Measurements from ENCODE around the gene PRPF8.
A peak's percentile ranks its signal among the peaks of the same experiment; 100 is the strongest.
"Not testable (repeated sequence)": the region's sequence is repeated elsewhere in the genome, so short reads cannot be mapped to it uniquely, and the experiment has no call there.

PRPF8 gene

GRCh38 chr17:1716912-1717695, 32.4 kb upstream of the PRPF8 start:
- H3K27ac ChIP-seq, result peak overlapping the region; percentile 100
- DNase-seq (ENCODE audit: low read depth, low spot score), result peak; percentile 93

GRCh38 chr17:1716076-1716911, 31.6 kb upstream of the PRPF8 start:
- H3K27ac ChIP-seq, result peak overlapping the region; percentile 100
- DNase-seq (ENCODE audit: low read depth, low spot score), result peak; percentile 99

DNA sequence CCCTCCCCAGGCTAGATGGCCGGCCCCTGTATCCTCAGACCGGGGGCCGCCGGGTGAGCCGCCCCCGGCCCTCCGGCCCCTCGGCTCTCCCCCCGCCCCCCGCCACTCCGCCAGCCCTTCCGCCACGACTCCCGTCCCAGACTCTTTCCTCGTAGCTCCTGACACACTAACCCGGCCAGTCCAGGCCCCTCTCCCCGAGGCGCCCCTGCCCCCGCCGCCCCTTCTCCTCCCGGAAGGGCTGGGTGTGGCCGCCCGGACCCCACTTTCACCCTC, 31.1 kb upstream of the PRPF8 start:
- peak overlapping the region; percentile 100 for H3K27ac ChIP-seq
- DNase-seq (ENCODE audit: low read depth, low spot score), result no peak

- peak overlapping the region; percentile 100 for H3K27ac ChIP-seq
- DNase-seq (ENCODE audit: low read depth, low spot score), result peak; percentile 55
Measured at GRCh38 chr17:1714980-1715802, 30.5 kb upstream of the PRPF8 start.

GRCh38 chr17:1714427-1714979, 29.8 kb upstream of the PRPF8 start:
- DNase-seq (ENCODE audit: low read depth, low spot score), result no peak
- H3K27ac ChIP-seq, result peak overlapping the region; percentile 100

DNA sequence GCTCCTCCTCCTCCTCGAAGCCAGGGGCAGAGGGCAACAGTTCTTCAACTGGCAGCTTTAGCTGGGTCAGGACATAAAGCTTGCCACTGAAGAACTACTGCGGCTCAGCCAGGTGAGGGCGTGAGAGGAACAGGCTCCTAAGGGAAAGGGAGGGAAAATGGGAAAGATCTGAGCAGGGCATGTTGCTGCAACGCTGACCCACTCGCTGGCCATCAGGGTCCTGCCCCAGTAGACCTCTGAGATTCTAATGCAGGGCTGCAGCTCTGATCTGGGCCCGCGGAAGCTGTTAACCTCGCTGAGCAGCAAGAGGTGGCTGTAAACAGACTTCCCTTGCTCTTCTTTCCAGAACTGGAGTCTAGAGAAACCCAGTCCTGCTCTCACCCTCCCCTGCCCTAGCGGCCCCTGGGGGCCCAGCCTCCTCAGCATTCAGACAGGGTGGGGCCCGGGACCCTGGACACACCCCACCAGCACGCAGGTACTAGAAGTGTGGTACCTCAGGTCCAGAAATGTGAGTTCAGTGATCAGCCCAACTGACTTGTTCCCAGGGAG, 29.3 kb upstream of the PRPF8 start:
- DNase-seq (ENCODE audit: low read depth, low spot score), result no peak
- H3K27ac ChIP-seq, result peak overlapping the region; percentile 100

- DNase-seq (ENCODE audit: low read depth, low spot score), result no peak
- peak overlapping the region; percentile 100 for H3K27ac ChIP-seq
Measured at GRCh38 chr17:1713160-1713877, 28.7 kb upstream of the PRPF8 start.

DNA sequence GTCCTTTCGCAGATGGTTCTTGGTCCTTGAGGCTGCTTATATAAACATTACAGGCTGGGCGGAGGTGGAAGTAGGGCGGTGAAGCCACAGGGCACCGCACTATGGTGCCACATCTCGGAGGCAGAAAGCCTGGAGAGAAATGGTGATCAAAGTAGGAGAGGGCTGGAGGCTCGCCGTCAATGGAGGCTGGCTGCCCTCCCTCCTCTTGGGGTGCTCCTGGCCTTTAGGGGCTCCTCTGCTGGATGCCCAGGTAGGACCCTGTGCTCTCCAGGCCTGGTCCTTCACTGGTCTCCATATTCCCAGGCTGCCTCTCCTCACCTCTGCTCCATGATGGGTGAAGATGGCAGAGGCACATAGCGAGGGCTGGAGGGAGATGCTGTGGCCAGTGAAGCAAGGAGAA, 27.6 kb upstream of the PRPF8 start:
- peak overlapping the region; percentile 100 for H3K27ac ChIP-seq
- no peak for DNase-seq (ENCODE audit: low read depth, low spot score)

GRCh38 chr17:1711804-1712203, 27.1 kb upstream of the PRPF8 start:
- DNase-seq (ENCODE audit: low read depth, low spot score), result no peak
- peak overlapping the region; percentile 100 for H3K27ac ChIP-seq

DNA sequence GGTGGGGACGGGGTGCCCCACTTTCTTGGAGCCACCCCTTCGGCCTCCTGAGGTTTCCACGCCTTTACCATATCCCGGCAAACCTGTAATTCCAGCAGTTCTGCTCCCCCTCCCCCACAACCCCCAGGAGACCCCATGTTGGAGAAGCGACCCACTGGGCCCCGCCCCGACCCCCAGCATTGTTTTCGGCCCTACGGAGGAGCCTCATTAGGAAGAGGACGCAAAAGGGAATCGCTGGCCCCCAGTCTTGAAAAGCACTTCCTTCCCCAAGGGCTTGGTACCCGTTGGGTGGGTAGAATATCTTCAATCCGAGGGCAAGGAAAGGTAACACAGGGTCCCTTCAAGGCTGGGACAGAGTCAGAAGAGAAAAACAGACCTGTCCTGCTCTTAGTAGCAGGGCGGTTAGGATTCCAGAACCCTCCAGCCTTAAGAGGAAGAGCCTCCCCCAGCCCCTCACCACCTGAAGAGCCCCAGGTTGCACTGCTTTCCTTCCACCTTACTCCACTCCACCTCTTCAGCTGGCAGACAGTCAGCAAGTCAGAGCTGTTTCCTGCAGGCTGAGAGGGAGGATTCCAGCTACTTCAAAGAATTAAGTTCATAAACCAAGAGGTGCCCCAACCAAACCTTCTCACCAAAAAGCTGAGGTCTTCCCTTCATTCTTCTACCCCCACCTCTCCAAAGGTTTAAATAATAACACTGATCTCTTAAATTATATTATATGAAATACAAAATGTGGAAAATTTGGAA, 26.3 kb upstream of the PRPF8 start:
- H3K27ac ChIP-seq, result peak overlapping the region; percentile 100
- no peak for DNase-seq (ENCODE audit: low read depth, low spot score)

DNA sequence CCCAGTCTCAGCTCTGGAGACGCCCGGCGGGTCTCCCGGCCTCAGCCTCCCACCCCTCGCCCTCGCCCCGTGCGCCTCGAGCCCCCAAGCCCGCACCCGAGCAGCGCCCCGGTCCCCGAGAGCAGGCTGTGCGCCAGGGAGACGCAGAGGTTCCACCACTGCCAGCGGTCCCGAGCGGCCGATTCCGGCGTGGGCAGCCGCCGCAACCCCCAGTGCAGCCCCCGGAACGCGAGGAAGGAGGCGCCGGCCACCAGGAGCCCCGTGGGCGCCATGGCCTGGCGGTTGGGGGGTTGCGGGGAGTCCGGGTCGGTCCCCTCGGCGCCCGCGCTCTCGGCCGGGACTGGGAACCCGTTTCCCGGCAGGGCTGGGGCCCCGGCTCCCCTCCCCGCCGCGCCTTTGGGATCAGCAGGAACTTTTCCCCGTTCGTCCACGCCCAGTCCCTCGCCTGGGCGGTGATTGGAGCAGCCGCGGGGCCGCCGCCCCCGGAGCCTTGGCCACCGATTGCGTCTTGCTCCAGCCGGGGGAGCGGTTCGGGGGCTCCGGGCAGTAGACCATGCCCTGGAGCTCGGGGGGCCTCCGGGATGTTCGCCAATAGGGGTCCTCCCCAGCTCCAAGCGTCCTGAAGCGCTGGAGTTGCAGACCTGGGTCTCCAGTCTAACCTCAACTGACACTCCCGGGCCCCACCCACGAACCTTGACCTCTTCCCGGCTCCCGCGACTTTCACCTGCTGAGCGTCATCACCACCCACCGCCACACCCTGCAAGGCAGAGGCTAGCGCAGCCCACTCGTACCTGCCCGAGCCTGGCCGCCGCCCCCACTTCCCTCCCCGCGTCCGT, 25.5 kb upstream of the PRPF8 start, which contains the start of gene TLCD2:
TLCD2 (minus strand) TSS at position 407 of the 836 bp plus-strand sequence; CDS start at position 272, 135 bp downstream.
- no peak for DNase-seq (ENCODE audit: low read depth, low spot score)
- peak within 1 kb of the TSS; percentile 100 for H3K27ac ChIP-seq

- H3K27ac ChIP-seq, result peak overlapping the region; percentile 100
- DNase-seq (ENCODE audit: low read depth, low spot score), result no peak
Measured at GRCh38 chr17:1709403-1709951, 24.8 kb upstream of the PRPF8 start.

- not testable (repeated sequence) for H3K27ac ChIP-seq; DNase-seq (ENCODE audit: low read depth, low spot score)
Measured at GRCh38 chr17:1708791-1709346, 24.2 kb upstream of the PRPF8 start.

GRCh38 chr17:1707107-1707506, 22.4 kb upstream of the PRPF8 start:
- H3K27ac ChIP-seq, result no peak overlapping the region
- DNase-seq (ENCODE audit: low read depth, low spot score), result no peak

DNA sequence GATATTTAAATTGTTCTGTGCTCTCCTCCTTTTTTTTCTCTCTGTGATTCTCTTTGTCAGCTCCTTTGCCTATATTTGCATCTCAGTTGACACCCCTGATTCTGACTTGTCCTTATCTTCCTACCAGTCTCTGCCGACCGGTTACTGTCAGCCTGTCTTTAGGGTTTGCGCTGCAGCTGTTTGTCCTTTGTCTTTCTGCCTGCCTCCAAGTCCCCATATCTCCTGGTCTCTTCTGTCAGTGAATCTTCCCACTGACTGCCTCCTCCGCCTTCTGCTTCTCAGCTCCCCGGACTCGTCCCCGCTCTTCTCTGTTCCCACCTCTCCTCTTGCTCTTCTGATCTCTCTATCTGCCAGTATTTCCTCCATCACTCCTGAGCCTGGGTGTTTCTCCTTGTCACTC, 20.3 kb upstream of the PRPF8 start:
- DNase-seq (ENCODE audit: low read depth, low spot score), result no peak
- H3K27ac ChIP-seq, result no peak overlapping the region

- no peak for DNase-seq (ENCODE audit: low read depth, low spot score)
Measured at GRCh38 chr17:1703063-1703462, 18.4 kb upstream of the PRPF8 start.

DNA sequence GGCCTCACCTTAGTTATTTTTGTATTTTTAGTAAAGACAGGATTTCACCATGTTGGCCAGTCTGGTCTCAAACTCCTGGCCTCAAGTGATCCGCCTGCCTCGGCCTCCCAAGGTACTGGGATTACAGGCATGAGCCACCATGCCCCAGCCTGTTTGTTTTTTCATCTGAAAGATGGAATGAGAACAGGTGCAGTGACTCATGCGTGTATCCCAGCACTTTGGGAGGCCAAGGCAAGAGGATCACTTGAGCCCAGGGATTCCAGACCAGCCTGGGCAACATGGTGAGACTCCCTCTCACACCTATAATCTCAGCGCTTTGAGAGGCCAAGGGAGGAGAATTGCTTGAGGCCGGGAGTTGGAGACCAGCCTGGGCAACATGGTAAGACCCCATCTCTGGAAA, 15.2 kb upstream of the PRPF8 start:
- H3K27ac ChIP-seq; DNase-seq (ENCODE audit: low read depth, low spot score): not testable (repeated sequence)

More at GRCh38 chr17:1703063-1703462, 18.4 kb upstream of the PRPF8 start:
- no peak overlapping the region for H3K27ac ChIP-seq

All from epithelial cell of prostate (primary cell).